ENCODE data around the gene HEPACAM2. TPM values are rescaled to one million over a fixed set of nuclear protein-coding genes. Genes with fewer than 3 reads are reported as not detected.

The HEPACAM2 gene
- polyA plus RNA-seq, 2 of the 4 experiments (the other 2 are of a cell fraction) = 0.05 TPM; not detected in 1

GRCh38 chr7:93212881-93213280 is 13.4 kb downstream of the HEPACAM2 start:
- DNase-seq (ENCODE audit: low read depth in 1 of 2, low spot score in 1 of 2) = no peak
- no peak for FAIRE-seq
- whole genome bisulfite sequencing (ENCODE audit: missing lambda C conversion rate) = 6% methylated on average over 1 of the region's 1 CpG
- ATAC-seq = no peak
- ChIA-PET POLR2A (no interaction called here), CTCF (interaction anchor here (0.5 kb wide), 1 partner anchor 641 kb away, joined by 3 read pairs; no protein-coding TSS in a partner anchor)
- Histone ChIP-seq H3K4me2 (no peak overlapping the region), H3K4me3 (no peak overlapping the region), H3K9me3 (no peaks in the 10 kb centered on the region), H3K27ac (no peak overlapping the region), H3K4me1 (no peaks in the 10 kb centered on the region)
- TF ChIP-seq, protein P1, sequence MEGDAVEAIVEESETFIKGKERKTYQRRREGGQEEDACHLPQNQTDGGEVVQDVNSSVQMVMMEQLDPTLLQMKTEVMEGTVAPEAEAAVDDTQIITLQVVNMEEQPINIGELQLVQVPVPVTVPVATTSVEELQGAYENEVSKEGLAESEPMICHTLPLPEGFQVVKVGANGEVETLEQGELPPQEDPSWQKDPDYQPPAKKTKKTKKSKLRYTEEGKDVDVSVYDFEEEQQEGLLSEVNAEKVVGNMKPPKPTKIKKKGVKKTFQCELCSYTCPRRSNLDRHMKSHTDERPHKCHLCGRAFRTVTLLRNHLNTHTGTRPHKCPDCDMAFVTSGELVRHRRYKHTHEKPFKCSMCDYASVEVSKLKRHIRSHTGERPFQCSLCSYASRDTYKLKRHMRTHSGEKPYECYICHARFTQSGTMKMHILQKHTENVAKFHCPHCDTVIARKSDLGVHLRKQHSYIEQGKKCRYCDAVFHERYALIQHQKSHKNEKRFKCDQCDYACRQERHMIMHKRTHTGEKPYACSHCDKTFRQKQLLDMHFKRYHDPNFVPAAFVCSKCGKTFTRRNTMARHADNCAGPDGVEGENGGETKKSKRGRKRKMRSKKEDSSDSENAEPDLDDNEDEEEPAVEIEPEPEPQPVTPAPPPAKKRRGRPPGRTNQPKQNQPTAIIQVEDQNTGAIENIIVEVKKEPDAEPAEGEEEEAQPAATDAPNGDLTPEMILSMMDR (IDR thresholded peaks at IDR 0.05) = no peak
- TF ChIP-seq GATA3 (IDR thresholded peaks at IDR 0.05; ENCODE audit: borderline replicate concordance) = no peak
- no peak for TF ChIP-seq TFCP2L1 (CRISPR knock-in tag; IDR thresholded peaks at IDR 0.05)
- no peak for TF ChIP-seq CEBPB (IDR thresholded peaks at IDR 0.05)
- TF ChIP-seq, protein P2, sequence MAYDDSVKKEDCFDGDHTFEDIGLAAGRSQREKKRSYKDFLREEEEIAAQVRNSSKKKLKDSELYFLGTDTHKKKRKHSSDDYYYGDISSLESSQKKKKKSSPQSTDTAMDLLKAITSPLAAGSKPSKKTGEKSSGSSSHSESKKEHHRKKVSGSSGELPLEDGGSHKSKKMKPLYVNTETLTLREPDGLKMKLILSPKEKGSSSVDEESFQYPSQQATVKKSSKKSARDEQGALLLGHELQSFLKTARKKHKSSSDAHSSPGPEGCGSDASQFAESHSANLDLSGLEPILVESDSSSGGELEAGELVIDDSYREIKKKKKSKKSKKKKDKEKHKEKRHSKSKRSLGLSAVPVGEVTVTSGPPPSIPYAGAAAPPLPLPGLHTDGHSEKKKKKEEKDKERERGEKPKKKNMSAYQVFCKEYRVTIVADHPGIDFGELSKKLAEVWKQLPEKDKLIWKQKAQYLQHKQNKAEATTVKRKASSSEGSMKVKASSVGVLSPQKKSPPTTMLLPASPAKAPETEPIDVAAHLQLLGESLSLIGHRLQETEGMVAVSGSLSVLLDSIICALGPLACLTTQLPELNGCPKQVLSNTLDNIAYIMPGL (CRISPR knock-in tag; IDR thresholded peaks at IDR 0.05; ENCODE audit: borderline replicate concordance) = no peak
- TF ChIP-seq ZNF302 (CRISPR knock-in tag; IDR thresholded peaks at IDR 0.05) = no peak
- TF ChIP-seq NR3C1 (IDR thresholded peaks at IDR 0.05) = no peak
- no peak for TF ChIP-seq CBX2 (IDR thresholded peaks at IDR 0.05; ENCODE audit: borderline replicate concordance, low read depth)
- TF ChIP-seq HEYL (CRISPR knock-in tag; IDR thresholded peaks at IDR 0.05) = no peak
- no peak for TF ChIP-seq JUNB (IDR thresholded peaks at IDR 0.05)
- no peak for TF ChIP-seq EP300 (IDR thresholded peaks at IDR 0.05)
- TF ChIP-seq, protein P3, sequence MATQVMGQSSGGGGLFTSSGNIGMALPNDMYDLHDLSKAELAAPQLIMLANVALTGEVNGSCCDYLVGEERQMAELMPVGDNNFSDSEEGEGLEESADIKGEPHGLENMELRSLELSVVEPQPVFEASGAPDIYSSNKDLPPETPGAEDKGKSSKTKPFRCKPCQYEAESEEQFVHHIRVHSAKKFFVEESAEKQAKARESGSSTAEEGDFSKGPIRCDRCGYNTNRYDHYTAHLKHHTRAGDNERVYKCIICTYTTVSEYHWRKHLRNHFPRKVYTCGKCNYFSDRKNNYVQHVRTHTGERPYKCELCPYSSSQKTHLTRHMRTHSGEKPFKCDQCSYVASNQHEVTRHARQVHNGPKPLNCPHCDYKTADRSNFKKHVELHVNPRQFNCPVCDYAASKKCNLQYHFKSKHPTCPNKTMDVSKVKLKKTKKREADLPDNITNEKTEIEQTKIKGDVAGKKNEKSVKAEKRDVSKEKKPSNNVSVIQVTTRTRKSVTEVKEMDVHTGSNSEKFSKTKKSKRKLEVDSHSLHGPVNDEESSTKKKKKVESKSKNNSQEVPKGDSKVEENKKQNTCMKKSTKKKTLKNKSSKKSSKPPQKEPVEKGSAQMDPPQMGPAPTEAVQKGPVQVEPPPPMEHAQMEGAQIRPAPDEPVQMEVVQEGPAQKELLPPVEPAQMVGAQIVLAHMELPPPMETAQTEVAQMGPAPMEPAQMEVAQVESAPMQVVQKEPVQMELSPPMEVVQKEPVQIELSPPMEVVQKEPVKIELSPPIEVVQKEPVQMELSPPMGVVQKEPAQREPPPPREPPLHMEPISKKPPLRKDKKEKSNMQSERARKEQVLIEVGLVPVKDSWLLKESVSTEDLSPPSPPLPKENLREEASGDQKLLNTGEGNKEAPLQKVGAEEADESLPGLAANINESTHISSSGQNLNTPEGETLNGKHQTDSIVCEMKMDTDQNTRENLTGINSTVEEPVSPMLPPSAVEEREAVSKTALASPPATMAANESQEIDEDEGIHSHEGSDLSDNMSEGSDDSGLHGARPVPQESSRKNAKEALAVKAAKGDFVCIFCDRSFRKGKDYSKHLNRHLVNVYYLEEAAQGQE (IDR thresholded peaks at IDR 0.05) = no peak
- TF ChIP-seq, protein P4, sequence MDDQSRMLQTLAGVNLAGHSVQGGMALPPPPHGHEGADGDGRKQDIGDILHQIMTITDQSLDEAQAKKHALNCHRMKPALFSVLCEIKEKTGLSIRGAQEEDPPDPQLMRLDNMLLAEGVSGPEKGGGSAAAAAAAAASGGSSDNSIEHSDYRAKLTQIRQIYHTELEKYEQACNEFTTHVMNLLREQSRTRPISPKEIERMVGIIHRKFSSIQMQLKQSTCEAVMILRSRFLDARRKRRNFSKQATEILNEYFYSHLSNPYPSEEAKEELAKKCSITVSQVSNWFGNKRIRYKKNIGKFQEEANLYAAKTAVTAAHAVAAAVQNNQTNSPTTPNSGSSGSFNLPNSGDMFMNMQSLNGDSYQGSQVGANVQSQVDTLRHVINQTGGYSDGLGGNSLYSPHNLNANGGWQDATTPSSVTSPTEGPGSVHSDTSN (IDR thresholded peaks at IDR 0.05) = no peak
- TF ChIP-seq RARB (CRISPR knock-in tag; IDR thresholded peaks at IDR 0.05) = no peak
- no peak for TF ChIP-seq JUN (IDR thresholded peaks at IDR 0.05)
- TF ChIP-seq, protein P5, sequence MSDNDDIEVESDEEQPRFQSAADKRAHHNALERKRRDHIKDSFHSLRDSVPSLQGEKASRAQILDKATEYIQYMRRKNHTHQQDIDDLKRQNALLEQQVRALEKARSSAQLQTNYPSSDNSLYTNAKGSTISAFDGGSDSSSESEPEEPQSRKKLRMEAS (IDR thresholded peaks at IDR 0.05) = no peak
- TF ChIP-seq SMC3 (IDR thresholded peaks at IDR 0.05) = no peak
- TF ChIP-seq CHD4 (IDR thresholded peaks at IDR 0.05; ENCODE audit: borderline replicate concordance) = no peak
- TF ChIP-seq RFX5 (IDR thresholded peaks at IDR 0.05) = no peak
- no peak for TF ChIP-seq HES2 (IDR thresholded peaks at IDR 0.05)
